CD4-positive, CD25-positive, alpha-beta regulatory T cell (primary cell): Measurements from ENCODE around the gene IL15. TPM values are rescaled to one million over a fixed set of nuclear protein-coding genes. Genes with fewer than 3 reads are reported as not detected.
A peak's percentile ranks its signal among the peaks of the same experiment; 100 is the strongest.
"Not testable (repeated sequence)": the region's sequence is repeated elsewhere in the genome, so short reads cannot be mapped to it uniquely, and the experiment has no call there.

Source experiments
- ATAC-seq, 2 donors: fragments of 150-1000 bp; cut with Tn5 transposase; one replicate each; pipeline ENCODE4 v1.10.0; 2021; ENCODE audit warnings: low read depth in 2 of 2, moderate number of reproducible peaks in 2 of 2, moderate library complexity in 1 of 2
- DNase-seq, 3 donors: peaks; one replicate each; pipeline versions ENCODE4 v3.0.0 to v3.0.0-alpha.2; 2012 to 2022; ENCODE audit warnings: mixed read lengths in 1 of 3
- H3K27ac ChIP-seq: one replicate; pipeline ENCODE4 v1.7.0; 2013; ENCODE audit warnings: mild to moderate bottlenecking, low read length; ENCODE audit not compliant: insufficient read depth, poor library complexity, severe bottlenecking
- H3K27me3 ChIP-seq: one replicate; pipeline ENCODE4 v1.7.0; 2013; ENCODE audit warnings: low read length; ENCODE audit not compliant: control insufficient read depth, insufficient read depth
- H3K36me3 ChIP-seq: one replicate; pipeline ENCODE4 v1.7.0; 2013; ENCODE audit warnings: mild to moderate bottlenecking, low read length, moderate library complexity; ENCODE audit not compliant: control insufficient read depth, insufficient read depth
- H3K4me1 ChIP-seq: 2 replicates; pipeline ENCODE4 v1.7.0; 2013; ENCODE audit warnings: mild to moderate bottlenecking, low read length; ENCODE audit not compliant: insufficient read depth, control insufficient read depth, poor library complexity, severe bottlenecking
- H3K4me3 ChIP-seq: one replicate; pipeline ENCODE4 v1.7.0; 2013; ENCODE audit warnings: low read depth, mild to moderate bottlenecking, low read length, moderate library complexity
- H3K9me3 ChIP-seq, 2 experiments: 1 replicate in 1 of 2; 2 replicates in 1 of 2; pipeline ENCODE4 v1.7.0; 2013; ENCODE audit warnings: low read length in 2 of 2, mild to moderate bottlenecking in 1 of 2, moderate library complexity in 1 of 2; ENCODE audit not compliant: control insufficient read depth in 2 of 2
- H3K27ac Mint-ChIP-seq, 3 donors: one replicate each; pipeline ENCODE4 v1.8.0; 2020 to 2022; ENCODE audit warnings: mild to moderate bottlenecking in 3 of 3, mixed read lengths in 3 of 3, moderate library complexity in 2 of 3
- H3K27me3 Mint-ChIP-seq: one replicate; pipeline ENCODE4 v1.8.0; 2022; ENCODE audit warnings: mild to moderate bottlenecking, mixed read lengths
- H3K36me3 Mint-ChIP-seq: one replicate; pipeline ENCODE4 v1.8.0; 2020; ENCODE audit warnings: mixed read lengths
- H3K4me1 Mint-ChIP-seq, 4 donors: one replicate each; pipeline ENCODE4 v1.8.0; 2020 to 2022; ENCODE audit warnings: mixed read lengths in 4 of 4, mild to moderate bottlenecking in 1 of 4
- H3K4me3 Mint-ChIP-seq, 4 donors: one replicate each; pipeline ENCODE4 v1.8.0; 2020 to 2022; ENCODE audit warnings: mild to moderate bottlenecking in 4 of 4, mixed read lengths in 4 of 4, moderate library complexity in 3 of 4
- H3K9me3 Mint-ChIP-seq, 7 donors: one replicate each; pipeline ENCODE4 v1.8.0; 2020 to 2022; ENCODE audit warnings: mixed read lengths in 7 of 7, mild to moderate bottlenecking in 3 of 7, moderate library complexity in 2 of 7
- polyA plus RNA-seq, 4 donors: library from polyadenylated mRNA; unstranded; fragments of 300-500 nt; fragmentation: Illumina TruSeq; gene quantifications; one replicate each; pipeline ENCODE4 v1.2.3, GENCODE V29; 2021
- total RNA-seq: library from RNA; stranded (reverse); gene quantifications from one replicate; pipeline ENCODE4 v1.2.3, GENCODE V29; 2022

IL15 gene
- total and polyA plus RNA-seq, 5 donors from 2014 or later: 0.52 to 2.3 (median 1.7) TPM

DNA sequence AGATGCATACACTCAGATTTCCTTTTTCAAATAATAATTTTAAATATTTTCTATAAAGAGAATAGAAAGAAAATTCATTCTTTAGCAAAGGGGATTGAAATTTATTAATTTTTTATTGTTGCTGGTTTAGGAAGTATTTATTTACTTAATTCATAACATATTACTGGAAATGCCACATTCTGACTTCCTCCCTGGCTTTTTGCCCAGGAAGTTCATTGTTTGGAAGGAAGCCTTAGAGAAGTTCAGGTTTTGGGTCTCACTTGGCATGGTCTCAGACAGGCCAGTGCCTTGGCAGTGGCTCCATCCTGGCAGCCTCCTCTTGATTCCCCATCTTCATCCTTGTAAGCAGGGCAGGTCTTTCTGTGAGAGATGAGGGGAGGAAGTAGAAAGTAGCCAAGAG, 50.5 kb downstream of the IL15 start:
- Histone ChIP-seq H3K4me1 (no peaks in the 10 kb centered on the region), H3K27ac (no peak overlapping the region), H3K9me3 (no peaks in the 10 kb centered on the region), H3K4me3 (no peak overlapping the region), H3K36me3 (no peaks in the 10 kb centered on the region), H3K27me3 (no peaks in the 10 kb centered on the region)
- ATAC-seq: no peak
- Mint-ChIP-seq H3K27ac (no peak overlapping the region), H3K36me3 (peaks cover 3% of the 10 kb centered on the region), H3K27me3 (no peaks in the 10 kb centered on the region), H3K4me3 (no peak overlapping the region), H3K4me1 (no peaks in the 10 kb centered on the region), H3K9me3 (no peaks in the 10 kb centered on the region)
- DNase-seq: no peak

DNA sequence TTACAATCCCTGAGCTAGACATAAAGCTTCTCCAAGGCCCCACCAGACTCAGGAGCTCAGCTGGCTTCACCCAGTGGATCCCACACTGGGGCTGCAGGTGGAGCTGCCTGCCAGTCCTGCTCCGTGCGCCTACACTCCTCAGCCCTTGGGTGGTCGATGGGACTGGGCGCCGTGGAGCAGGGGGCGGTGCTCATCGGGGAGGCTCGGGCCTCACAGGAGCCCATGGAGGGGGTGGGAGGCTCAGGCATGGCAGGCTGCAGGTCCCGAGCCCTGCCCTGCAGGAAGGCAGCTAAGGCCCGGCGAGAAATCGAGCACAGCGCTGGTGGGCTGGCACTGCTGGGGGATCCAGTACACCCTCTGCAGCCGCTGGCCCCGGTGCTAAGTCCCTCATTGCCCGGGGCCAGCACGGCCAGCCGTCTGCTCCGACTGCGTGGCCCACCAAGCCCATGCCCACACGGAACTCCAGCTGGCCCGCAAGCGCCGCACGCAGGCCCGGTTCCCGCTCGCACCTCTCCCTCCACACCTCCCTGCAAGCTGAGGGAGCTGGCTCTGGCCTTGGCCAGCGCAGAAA, 53.4 kb downstream of the IL15 start:
- H3K27ac Mint-ChIP-seq, H3K4me1 Mint-ChIP-seq, H3K36me3 ChIP-seq, H3K27me3 ChIP-seq, H3K9me3 ChIP-seq, DNase-seq, H3K4me3 ChIP-seq, H3K27me3 Mint-ChIP-seq, H3K4me1 ChIP-seq, H3K36me3 Mint-ChIP-seq, H3K27ac ChIP-seq, H3K9me3 Mint-ChIP-seq, ATAC-seq, H3K4me3 Mint-ChIP-seq: not testable (repeated sequence)

DNA sequence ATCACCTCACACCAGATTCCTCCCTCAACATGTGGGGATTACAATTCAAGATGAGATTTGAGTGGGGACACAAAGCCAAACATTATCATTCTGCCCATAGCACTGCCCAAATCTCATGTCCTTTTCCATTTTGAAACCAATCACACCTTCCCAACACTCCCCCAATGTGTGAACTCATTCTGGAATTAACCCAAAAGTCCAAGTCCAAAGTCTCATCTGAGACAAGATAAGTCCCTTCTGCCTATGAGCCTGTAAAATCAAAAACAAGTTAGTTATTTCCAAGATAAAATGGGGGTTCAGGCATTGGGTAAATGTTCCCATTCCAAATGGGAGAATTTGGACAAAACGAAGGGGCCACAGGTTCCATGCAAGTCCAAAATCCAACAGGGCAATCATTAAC, 54.9 kb downstream of the IL15 start:
- not testable (repeated sequence) for H3K4me3 ChIP-seq, H3K9me3 Mint-ChIP-seq, H3K27me3 Mint-ChIP-seq, H3K27me3 ChIP-seq, ATAC-seq, H3K27ac ChIP-seq, H3K4me1 Mint-ChIP-seq, H3K36me3 Mint-ChIP-seq, H3K4me3 Mint-ChIP-seq, H3K36me3 ChIP-seq, H3K4me1 ChIP-seq, DNase-seq, H3K27ac Mint-ChIP-seq, H3K9me3 ChIP-seq

DNA sequence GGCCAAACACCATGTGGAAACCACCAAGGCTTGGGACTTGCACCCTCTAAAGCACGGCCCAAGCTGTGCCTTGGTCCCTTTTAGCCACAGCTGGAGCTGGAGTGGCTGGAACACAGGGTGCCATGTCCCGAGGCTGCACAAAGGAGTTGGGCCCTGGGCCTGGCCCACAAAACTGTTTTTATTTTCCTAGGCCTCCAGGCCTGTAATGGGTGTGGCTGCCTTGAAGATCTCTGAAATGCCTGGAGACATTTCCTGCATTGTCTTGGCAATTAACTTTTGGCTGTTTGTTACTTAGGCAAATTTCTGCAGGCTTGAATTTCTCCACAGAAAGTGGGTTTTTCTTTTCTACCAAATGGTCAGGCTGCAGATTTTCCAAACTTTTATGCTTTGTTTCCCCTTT, 55.7 kb downstream of the IL15 start:
- Mint-ChIP-seq H3K27me3 (no peaks in the 10 kb centered on the region), H3K4me3 (no peak overlapping the region), H3K4me1 (no peaks in the 10 kb centered on the region), H3K27ac (no peak overlapping the region), H3K36me3 (no peaks in the 10 kb centered on the region), H3K9me3 (peaks cover 0 to 3% (median 0%) of the 10 kb centered on the region in 7 donors)
- ATAC-seq (no peak), DNase-seq (no peak)
- H3K36me3 ChIP-seq: no peaks in the 10 kb centered on the region
- H3K27me3 ChIP-seq: no peaks in the 10 kb centered on the region
- H3K9me3 ChIP-seq: no peaks in the 10 kb centered on the region
- H3K27ac ChIP-seq: no peak overlapping the region
- no peaks in the 10 kb centered on the region for H3K4me1 ChIP-seq
- no peak overlapping the region for H3K4me3 ChIP-seq

DNA sequence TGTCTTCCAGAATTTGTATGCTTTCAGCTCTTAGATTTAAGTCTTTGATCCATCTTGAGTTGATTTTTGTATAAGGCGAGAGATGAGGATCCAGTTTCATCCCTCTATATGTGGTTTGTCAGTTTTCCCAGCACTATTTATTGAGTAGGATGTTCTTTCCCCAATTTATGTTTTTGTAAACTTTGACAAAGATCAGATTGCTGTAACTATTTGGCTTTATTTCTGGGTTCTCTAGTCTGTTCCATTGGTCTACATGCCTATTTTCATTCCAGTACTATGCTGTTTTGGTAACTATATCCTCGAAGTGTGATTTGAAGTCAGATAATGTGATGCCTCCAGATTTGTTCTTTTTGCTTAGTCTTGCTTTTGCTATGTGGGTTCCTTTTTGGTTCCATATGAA, 60.7 kb downstream of the IL15 start:
- Mint-ChIP-seq H3K4me3 (no peak overlapping the region), H3K27ac (no peak overlapping the region), H3K27me3 (no peaks in the 10 kb centered on the region), H3K36me3 (no peaks in the 10 kb centered on the region), H3K4me1 (no peaks in the 10 kb centered on the region), H3K9me3 (peaks cover 0 to 3% (median 0%) of the 10 kb centered on the region in 7 donors)
- Histone ChIP-seq H3K27ac (no peak overlapping the region), H3K4me1 (no peaks in the 10 kb centered on the region), H3K36me3 (no peaks in the 10 kb centered on the region), H3K4me3 (no peak overlapping the region), H3K27me3 (no peaks in the 10 kb centered on the region), H3K9me3 (no peaks in the 10 kb centered on the region)
- ATAC-seq (no peak), DNase-seq (no peak)

DNA sequence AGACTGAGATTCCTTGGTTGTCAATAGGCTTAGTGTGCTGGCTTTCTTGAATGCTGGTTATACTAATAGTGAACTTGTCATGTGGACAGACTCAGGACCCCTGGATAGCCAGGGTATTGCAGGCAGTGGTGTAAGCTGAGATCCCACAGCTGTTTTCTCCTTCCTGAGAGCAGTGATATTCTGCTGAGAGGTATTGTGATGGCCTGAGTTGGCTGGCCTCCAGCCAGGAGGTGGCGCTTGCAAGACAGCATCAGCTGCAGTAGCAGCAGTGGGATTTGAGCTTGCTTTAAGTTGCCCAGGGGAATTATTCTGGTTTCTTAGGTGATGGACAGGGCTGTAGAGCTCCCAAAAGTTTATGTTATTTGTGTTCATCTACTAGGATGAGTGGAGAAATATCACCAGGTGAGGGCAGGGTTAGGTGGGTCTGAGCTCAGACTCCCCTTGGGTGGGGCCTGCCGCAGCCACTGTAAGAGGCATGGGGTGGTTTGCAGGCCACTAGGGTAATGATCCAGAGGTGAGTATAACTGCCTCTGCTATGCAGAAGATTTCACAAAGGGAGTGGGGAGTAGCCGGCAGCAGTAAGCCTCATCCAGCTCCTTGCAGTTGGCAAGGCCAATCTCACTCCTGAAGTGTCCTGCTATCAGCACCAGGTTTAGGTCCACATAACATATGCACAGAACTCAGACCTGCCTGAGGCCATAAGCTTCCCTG, 66.2 kb downstream of the IL15 start:
- no peaks in the 10 kb centered on the region for H3K27me3 ChIP-seq
- no peaks in the 10 kb centered on the region for H3K4me1 ChIP-seq
- peaks cover 0 to 8% (median 2%) of the 10 kb centered on the region in 7 donors for H3K9me3 Mint-ChIP-seq
- no peak overlapping the region for H3K27ac ChIP-seq
- H3K4me1 Mint-ChIP-seq: no peaks in the 10 kb centered on the region
- peak overlapping the region in 1 of 3 donors; percentile 9 for H3K27ac Mint-ChIP-seq
- ATAC-seq (no peak), DNase-seq (peak in 1 of 3 donors; percentile 8)
- no peaks in the 10 kb centered on the region for H3K27me3 Mint-ChIP-seq
- H3K36me3 Mint-ChIP-seq: no peaks in the 10 kb centered on the region
- H3K4me3 ChIP-seq: no peak overlapping the region
- peaks cover 0 to 3% of the 10 kb centered on the region in 2 experiments for H3K9me3 ChIP-seq
- no peaks in the 10 kb centered on the region for H3K36me3 ChIP-seq
- no peak overlapping the region for H3K4me3 Mint-ChIP-seq

DNA sequence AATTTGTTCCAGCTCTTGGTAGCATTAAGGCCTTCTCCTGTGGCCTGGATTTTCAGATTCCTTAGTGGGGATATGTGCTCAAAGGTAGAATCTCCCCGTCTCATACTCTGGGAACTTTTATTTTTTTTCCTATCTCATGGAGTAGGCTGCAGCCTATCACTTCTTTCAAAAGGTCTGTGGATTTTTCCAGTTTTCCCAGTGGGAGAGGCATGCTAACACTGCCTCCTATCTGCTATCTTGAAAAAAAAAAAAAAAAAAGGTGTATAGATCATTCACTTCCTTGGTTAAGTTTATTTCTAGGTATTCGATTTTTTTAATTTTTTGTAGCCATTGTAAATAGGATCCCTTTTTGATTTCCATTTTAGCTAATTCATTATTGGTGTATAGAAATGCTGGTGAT, 67.1 kb downstream of the IL15 start:
- Histone ChIP-seq H3K4me3 (no peak overlapping the region), H3K4me1 (no peaks in the 10 kb centered on the region), H3K27me3 (no peaks in the 10 kb centered on the region), H3K27ac (no peak overlapping the region), H3K36me3 (no peaks in the 10 kb centered on the region), H3K9me3 (peaks cover 0 to 3% of the 10 kb centered on the region in 2 experiments)
- Mint-ChIP-seq H3K9me3 (peaks cover 0 to 9% (median 2%) of the 10 kb centered on the region in 7 donors), H3K4me1 (no peaks in the 10 kb centered on the region), H3K36me3 (no peaks in the 10 kb centered on the region), H3K27me3 (no peaks in the 10 kb centered on the region), H3K27ac (no peak overlapping the region), H3K4me3 (no peak overlapping the region)
- no peak for DNase-seq
- no peak for ATAC-seq
